Vagina (tissue), 2 donors: ENCODE data around the gene GJA3. TPM values are rescaled to one million over a fixed set of nuclear protein-coding genes. Genes with fewer than 3 reads are reported as not detected.

ENCODE experiments used
- DNase-seq, 2 donors: peaks; one replicate each; pipeline ENCODE4 v3.0.0-alpha.2; 2017; ENCODE audit errors: extremely low spot score in 2 of 2
- H3K27ac ChIP-seq: fragments of 200-600 bp; sonication (generic); one replicate; pipeline ENCODE4 v1.5.1; 2019
- H3K27me3 ChIP-seq: fragments of 200-600 bp; sonication (generic); one replicate; pipeline ENCODE4 v1.5.1; 2019
- H3K36me3 ChIP-seq, 2 donors: fragments of 200-600 bp; sonication (generic); one replicate each; pipeline ENCODE4 v1.5.1; 2017 to 2019
- H3K4me1 ChIP-seq: fragments of 200-600 bp; sonication (generic); one replicate; pipeline ENCODE4 v1.5.1; 2019
- H3K4me3 ChIP-seq, 2 donors: fragments of 200-600 bp; sonication (generic); 1 replicate in 1 of 2; 2 replicates in 1 of 2; pipeline ENCODE4 v1.5.1; 2016 to 2019
- H3K9me3 ChIP-seq: fragments of 200-600 bp; sonication (generic); one replicate; pipeline ENCODE4 v1.5.1; 2019
- CTCF ChIP-seq, 3 experiments: fragments of 450-650 bp in 2 of 3; fragments of 200-600 bp in 1 of 3; sonication (generic) in 1 of 3; IDR thresholded peaks; one replicate each; pipeline ENCODE4 v1.5.1; 2017 to 2019; ENCODE audit warnings: antibody characterized with exemption in 3 of 3, mild to moderate bottlenecking in 2 of 3, moderate library complexity in 2 of 3
- POLR2A ChIP-seq, 2 donors: fragments of 450-650 bp; IDR thresholded peaks; one replicate each; pipeline ENCODE4 v1.6.1; 2017; ENCODE audit warnings: antibody characterized with exemption in 2 of 2, mild to moderate bottlenecking in 2 of 2, moderate library complexity in 2 of 2
- POLR2AphosphoS5 ChIP-seq, 2 donors: sonication (generic); formaldehyde crosslinking; IDR thresholded peaks; one replicate each; pipeline ENCODE4 v1.9.0; 2017; ENCODE audit warnings: antibody characterized with exemption in 2 of 2, mild to moderate bottlenecking in 2 of 2, low read depth in 1 of 2; ENCODE audit not compliant: insufficient read depth in 1 of 2
- intact Hi-C: fragments of 100-400 bp; cut with DNase I; formaldehyde crosslinking; loops from one replicate; pipeline ENCODE4 v1.15.1; 2023
- total RNA-seq: library from RNA; depleted of rRNA; stranded (reverse); fragments of >200 nt; gene quantifications from one replicate; pipeline ENCODE4 v1.2.3, GENCODE V29; 2016

GJA3 gene
- total RNA-seq, 1 donor from 2014 or later, result not detected

- Histone ChIP-seq H3K36me3 (no peaks in the 10 kb centered on the region), H3K27ac (no peak overlapping the region), H3K9me3 (no peaks in the 10 kb centered on the region), H3K27me3 (no peaks in the 10 kb centered on the region), H3K4me1 (no peaks in the 10 kb centered on the region), H3K4me3 (no peak overlapping the region)
- intact Hi-C loops, result no loop called here
- no peak for TF ChIP-seq POLR2A (IDR thresholded peaks at IDR 0.05)
- no peak for TF ChIP-seq CTCF (IDR thresholded peaks at IDR 0.05)
- no peak for TF ChIP-seq POLR2AphosphoS5 (IDR thresholded peaks at IDR 0.05; ENCODE audit: insufficient read depth in 1 of 2, low read depth in 1 of 2)
- no peak for DNase-seq
These were observed 54.1 kb downstream of the GJA3 start for GRCh38 chr13:20106742-20107141.

- H3K27me3 ChIP-seq, result no peaks in the 10 kb centered on the region
- intact Hi-C loops, result no loop called here
- H3K36me3 ChIP-seq, result no peaks in the 10 kb centered on the region
- H3K4me1 ChIP-seq, result no peaks in the 10 kb centered on the region
- H3K27ac ChIP-seq, result no peak overlapping the region
- no peak overlapping the region for H3K4me3 ChIP-seq
- DNase-seq, result no peak
- H3K9me3 ChIP-seq, result no peaks in the 10 kb centered on the region
- no peak for TF ChIP-seq CTCF (IDR thresholded peaks at IDR 0.05)
- no peak for TF ChIP-seq POLR2A (IDR thresholded peaks at IDR 0.05)
- no peak for TF ChIP-seq POLR2AphosphoS5 (IDR thresholded peaks at IDR 0.05; ENCODE audit: insufficient read depth in 1 of 2, low read depth in 1 of 2)
These were observed 55.6 kb downstream of the GJA3 start for GRCh38 chr13:20105161-20105689.

GRCh38 chr13:20102525-20103180 is 58.2 kb downstream of the GJA3 start:
- no peaks in the 10 kb centered on the region for H3K4me1 ChIP-seq

GRCh38 chr13:20101467-20102316 is 59.2 kb downstream of the GJA3 start:
- Histone ChIP-seq H3K27ac (no peak overlapping the region), H3K9me3 (no peaks in the 10 kb centered on the region), H3K36me3 (no peaks in the 10 kb centered on the region), H3K4me3 (no peak overlapping the region), H3K4me1 (no peaks in the 10 kb centered on the region), H3K27me3 (no peaks in the 10 kb centered on the region)
- DNase-seq, result no peak
- intact Hi-C loops, result no loop called here
- TF ChIP-seq POLR2A (IDR thresholded peaks at IDR 0.05) (no peak), CTCF (IDR thresholded peaks at IDR 0.05) (no peak), POLR2AphosphoS5 (IDR thresholded peaks at IDR 0.05; ENCODE audit: insufficient read depth in 1 of 2, low read depth in 1 of 2) (no peak)

More at GRCh38 chr13:20102525-20103180, 58.2 kb downstream of the GJA3 start:
- no peak overlapping the region for H3K4me3 ChIP-seq
- no peaks in the 10 kb centered on the region for H3K27me3 ChIP-seq
- no peaks in the 10 kb centered on the region for H3K36me3 ChIP-seq
- intact Hi-C loops, result no loop called here
- DNase-seq, result no peak
- H3K9me3 ChIP-seq, result no peaks in the 10 kb centered on the region
- no peak overlapping the region for H3K27ac ChIP-seq
- no peak for TF ChIP-seq POLR2A (IDR thresholded peaks at IDR 0.05)
- TF ChIP-seq CTCF (IDR thresholded peaks at IDR 0.05), result no peak
- TF ChIP-seq POLR2AphosphoS5 (IDR thresholded peaks at IDR 0.05; ENCODE audit: insufficient read depth in 1 of 2, low read depth in 1 of 2), result no peak
